Stomach (tissue), 4 donors: ENCODE data around the gene ANKRD55.

Source experiments
- CTCF ChIP-seq, 7 experiments: fragments of 450-650 bp in 4 of 7; fragments of 200-600 bp in 3 of 7; sonication (generic) in 3 of 7; IDR thresholded peaks; one replicate each; pipeline ENCODE4 v1.5.1; 2016 to 2019; ENCODE audit warnings: antibody characterized with exemption in 7 of 7, control low read depth in 2 of 7, mild to moderate bottlenecking in 1 of 7
- POLR2A ChIP-seq, 4 donors: fragments of 450-650 bp; IDR thresholded peaks; one replicate each; pipeline ENCODE4 v1.6.1; 2016; ENCODE audit warnings: antibody characterized with exemption in 4 of 4, control low read depth in 2 of 4, mild to moderate bottlenecking in 1 of 4, moderate library complexity in 1 of 4
- POLR2AphosphoS5 ChIP-seq, 3 donors: sonication (generic); formaldehyde crosslinking; IDR thresholded peaks; one replicate each; pipeline ENCODE4 v1.6.1; 2016; ENCODE audit warnings: antibody characterized with exemption in 3 of 3

- TF ChIP-seq CTCF (IDR thresholded peaks at IDR 0.05) (no peak), POLR2A (IDR thresholded peaks at IDR 0.05) (no peak), POLR2AphosphoS5 (IDR thresholded peaks at IDR 0.05) (peak in 1 of 3 donors; percentile 28)
Observed at GRCh38 chr5:56175488-56175887, 57.6 kb downstream of the ANKRD55 start.
